ENCODE data around the gene ETF1.

- TF ChIP-seq, protein P1, sequence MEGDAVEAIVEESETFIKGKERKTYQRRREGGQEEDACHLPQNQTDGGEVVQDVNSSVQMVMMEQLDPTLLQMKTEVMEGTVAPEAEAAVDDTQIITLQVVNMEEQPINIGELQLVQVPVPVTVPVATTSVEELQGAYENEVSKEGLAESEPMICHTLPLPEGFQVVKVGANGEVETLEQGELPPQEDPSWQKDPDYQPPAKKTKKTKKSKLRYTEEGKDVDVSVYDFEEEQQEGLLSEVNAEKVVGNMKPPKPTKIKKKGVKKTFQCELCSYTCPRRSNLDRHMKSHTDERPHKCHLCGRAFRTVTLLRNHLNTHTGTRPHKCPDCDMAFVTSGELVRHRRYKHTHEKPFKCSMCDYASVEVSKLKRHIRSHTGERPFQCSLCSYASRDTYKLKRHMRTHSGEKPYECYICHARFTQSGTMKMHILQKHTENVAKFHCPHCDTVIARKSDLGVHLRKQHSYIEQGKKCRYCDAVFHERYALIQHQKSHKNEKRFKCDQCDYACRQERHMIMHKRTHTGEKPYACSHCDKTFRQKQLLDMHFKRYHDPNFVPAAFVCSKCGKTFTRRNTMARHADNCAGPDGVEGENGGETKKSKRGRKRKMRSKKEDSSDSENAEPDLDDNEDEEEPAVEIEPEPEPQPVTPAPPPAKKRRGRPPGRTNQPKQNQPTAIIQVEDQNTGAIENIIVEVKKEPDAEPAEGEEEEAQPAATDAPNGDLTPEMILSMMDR (IDR thresholded peaks at IDR 0.05; ENCODE audit: insufficient read depth, low read depth, low read length), result no peak
- no peak for TF ChIP-seq EZH2 (IDR thresholded peaks at IDR 0.05; ENCODE audit: insufficient read depth, low read length)
Measured at GRCh38 chr5:138502521-138502920, 40.5 kb downstream of the ETF1 start.

All from astrocyte (in vitro differentiated cells and primary cell).